Osteocyte (in vitro differentiated cells): Measurements from ENCODE around the gene MPPED1. TPM values are rescaled to one million over a fixed set of nuclear protein-coding genes. Genes with fewer than 3 reads are reported as not detected.

Experiments
- DNase-seq: peaks from one replicate; pipeline ENCODE4 v3.0.0; 2021; ENCODE audit warnings: mixed read lengths; ENCODE audit not compliant: unreplicated experiment; ENCODE audit errors: extremely low spot score
- H3K27ac Mint-ChIP-seq: one replicate; pipeline ENCODE4 v1.8.0; 2021; ENCODE audit warnings: mild to moderate bottlenecking, mixed read lengths; ENCODE audit not compliant: unreplicated experiment
- H3K27me3 Mint-ChIP-seq: one replicate; pipeline ENCODE4 v1.8.0; 2021; ENCODE audit warnings: mixed read lengths; ENCODE audit not compliant: unreplicated experiment
- H3K36me3 Mint-ChIP-seq: one replicate; pipeline ENCODE4 v1.8.0; 2021; ENCODE audit warnings: mixed read lengths; ENCODE audit not compliant: unreplicated experiment
- H3K4me1 Mint-ChIP-seq: one replicate; pipeline ENCODE4 v1.8.0; 2021; ENCODE audit warnings: mixed read lengths; ENCODE audit not compliant: unreplicated experiment
- H3K4me3 Mint-ChIP-seq: one replicate; pipeline ENCODE4 v1.8.0; 2021; ENCODE audit warnings: mild to moderate bottlenecking, moderate library complexity, mixed read lengths; ENCODE audit not compliant: unreplicated experiment
- H3K9me3 Mint-ChIP-seq: one replicate; pipeline ENCODE4 v1.8.0; 2021; ENCODE audit warnings: mixed read lengths; ENCODE audit not compliant: unreplicated experiment
- CTCF ChIP-seq: fragments of 200-600 bp; sonication (generic); IDR thresholded peaks from 2 replicates; pipeline ENCODE4 v1.5.0; 2021; ENCODE audit warnings: antibody characterized with exemption, mild to moderate bottlenecking, moderate library complexity
- total RNA-seq: library from RNA; stranded (reverse); gene quantifications from 2 replicates; pipeline ENCODE4 v1.2.1, GENCODE V29; 2021

MPPED1 gene
- total RNA-seq, 1 donor from 2014 or later: not detected

GRCh38 chr22:43441751-43442150 is 29.9 kb downstream of the MPPED1 start:
- Mint-ChIP-seq H3K36me3 (no peaks in the 10 kb centered on the region), H3K9me3 (no peaks in the 10 kb centered on the region), H3K27me3 (peaks cover 27% of the 10 kb centered on the region), H3K27ac (no peak overlapping the region), H3K4me3 (no peak overlapping the region), H3K4me1 (no peaks in the 10 kb centered on the region)
- no peak for DNase-seq
- TF ChIP-seq CTCF: no peak

GRCh38 chr22:43442386-43443151 is 30.8 kb downstream of the MPPED1 start:
- Mint-ChIP-seq H3K36me3 (no peaks in the 10 kb centered on the region), H3K4me1 (no peaks in the 10 kb centered on the region), H3K27me3 (peaks cover 26% of the 10 kb centered on the region), H3K27ac (no peak overlapping the region), H3K9me3 (no peaks in the 10 kb centered on the region), H3K4me3 (no peak overlapping the region)
- TF ChIP-seq CTCF: no peak
- DNase-seq: no peak

GRCh38 chr22:43443152-43443471 is 31.3 kb downstream of the MPPED1 start:
- no peak overlapping the region for H3K27ac Mint-ChIP-seq
- no peaks in the 10 kb centered on the region for H3K9me3 Mint-ChIP-seq
- no peak for DNase-seq
- no peaks in the 10 kb centered on the region for H3K36me3 Mint-ChIP-seq
- H3K4me3 Mint-ChIP-seq: no peak overlapping the region
- TF ChIP-seq CTCF: no peak
- H3K27me3 Mint-ChIP-seq: peaks cover 21% of the 10 kb centered on the region
- no peaks in the 10 kb centered on the region for H3K4me1 Mint-ChIP-seq

- no peaks in the 10 kb centered on the region for H3K4me1 Mint-ChIP-seq
- peaks cover 3% of the 10 kb centered on the region for H3K27me3 Mint-ChIP-seq
- DNase-seq: no peak
- H3K36me3 Mint-ChIP-seq: no peaks in the 10 kb centered on the region
- no peaks in the 10 kb centered on the region for H3K9me3 Mint-ChIP-seq
- H3K4me3 Mint-ChIP-seq: no peak overlapping the region
- no peak overlapping the region for H3K27ac Mint-ChIP-seq
- TF ChIP-seq CTCF: no peak
These were observed 34.4 kb downstream of the MPPED1 start for GRCh38 chr22:43446037-43446803.

GRCh38 chr22:43446916-43447315 is 35.1 kb downstream of the MPPED1 start:
- no peaks in the 10 kb centered on the region for H3K9me3 Mint-ChIP-seq
- no peak for TF ChIP-seq CTCF
- H3K27me3 Mint-ChIP-seq: peaks cover 2% of the 10 kb centered on the region

More at GRCh38 chr22:43446916-43447315, 35.1 kb downstream of the MPPED1 start:
- H3K4me3 Mint-ChIP-seq: no peak overlapping the region
- H3K4me1 Mint-ChIP-seq: no peaks in the 10 kb centered on the region
- DNase-seq: no peak
- no peaks in the 10 kb centered on the region for H3K36me3 Mint-ChIP-seq
- no peak overlapping the region for H3K27ac Mint-ChIP-seq
